AG04450 (cell line): ENCODE data around the gene PCDHGA9. TPM values are rescaled to one million over a fixed set of nuclear protein-coding genes. Genes with fewer than 3 reads are reported as not detected.

Experiments used
- CTCF ChIA-PET: fragments of 300-600, 350-600 bp; formaldehyde crosslinking; extraction: SDS; loops from one replicate; lab custom pipeline; 2022; ENCODE audit warnings: antibody characterized with exemption, inconsistent platforms; lab: Charles Lee
- POLR2A ChIA-PET: fragments of 350-600 bp; formaldehyde crosslinking; extraction: SDS; loops from one replicate; lab custom pipeline; 2021; ENCODE audit warnings: antibody characterized with exemption, inconsistent platforms; lab: Yijun Ruan, JAX
- DNase-seq: peaks from one replicate; pipeline ENCODE4 v3.0.0-alpha.2; 2011; ENCODE audit warnings: low read depth, low spot score
- H3K27ac ChIP-seq: one replicate; pipeline ENCODE4 v1.5.1; 2012; ENCODE audit warnings: low read depth, low read length, control low read depth
- H3K27me3 ChIP-seq: one replicate; pipeline ENCODE4 v1.6.0; 2012; ENCODE audit warnings: low read length; ENCODE audit not compliant: control insufficient read depth, insufficient read depth
- H3K4me3 ChIP-seq: 2 replicates; pipeline ENCODE4 v1.5.1; 2011; ENCODE audit warnings: mild to moderate bottlenecking, low read depth, low read length, control low read depth
- H3K9me3 ChIP-seq: 2 replicates; pipeline ENCODE4 v1.5.1; 2012; ENCODE audit warnings: low read length; ENCODE audit not compliant: control insufficient read depth, insufficient read depth
- CTCF ChIP-seq: IDR thresholded peaks from 2 replicates; pipeline ENCODE4 v1.5.1; 2011; ENCODE audit warnings: low read depth, low read length, control low read depth, inconsistent platforms
- polyA plus RNA-seq: library from polyadenylated mRNA; depleted of rRNA; stranded (reverse); fragments of >200 nt; gene quantifications from 2 replicates; pipeline ENCODE4 v1.2.3, GENCODE V29; 2011

Gene PCDHGA9
- polyA plus RNA-seq, 1 experiment = 6.4 TPM

DNA sequence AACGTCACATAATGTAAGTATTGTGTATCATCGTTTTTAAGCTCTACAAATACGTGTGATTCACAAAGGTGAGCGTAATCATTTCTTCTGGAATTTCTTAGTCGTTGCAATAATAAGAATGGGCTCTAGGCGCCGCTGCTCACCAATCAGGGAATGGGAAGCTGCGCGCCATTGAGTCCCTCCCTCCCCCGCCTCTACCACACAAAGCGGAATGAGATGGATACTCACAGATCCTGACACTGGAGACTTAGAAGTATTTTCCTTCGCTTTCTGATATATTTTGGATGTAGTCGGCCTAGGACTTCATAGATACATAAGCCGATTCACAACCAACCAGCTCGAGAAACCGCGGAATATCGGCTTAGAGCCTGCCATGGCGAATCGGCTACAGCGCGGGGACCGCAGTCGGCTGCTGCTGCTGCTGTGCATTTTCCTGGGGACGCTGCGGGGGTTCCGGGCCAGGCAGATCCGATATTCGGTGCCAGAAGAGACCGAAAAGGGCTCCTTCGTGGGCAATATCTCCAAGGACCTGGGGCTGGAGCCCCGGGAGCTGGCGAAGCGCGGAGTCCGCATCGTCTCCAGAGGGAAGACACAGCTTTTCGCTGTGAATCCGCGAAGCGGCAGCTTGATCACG, 18.4 kb downstream of the PCDHGA9 start, which contains the start of gene PCDHGA11:
PCDHGA11 (plus strand) TSS at position 197 of the 634 bp plus-strand sequence; CDS start at position 374, 177 bp downstream.
- Histone ChIP-seq H3K9me3 (peaks cover 60% of the 10 kb centered on the region), H3K4me3 (peak within 1 kb of the TSS; percentile 50), H3K27me3 (no peaks in the 10 kb centered on the region), H3K27ac (peak within 1 kb of the TSS; percentile 39)
- CTCF ChIA-PET = interaction anchor here (0.7 to 7.6 kb wide), 13 partner anchors 9 to 146 kb away, joined by 3 to 106 read pairs (median 5); partner anchors contain the start of genes PCDHGA10, PCDHGA12, PCDHGB3 and PCDHGC3
- POLR2A ChIA-PET = interaction anchor here (1.0 kb wide), 1 partner anchor 54 kb away, joined by 4 read pairs; no protein-coding TSS in a partner anchor
- DNase-seq = no peak
- peak; percentile 54 for TF ChIP-seq CTCF

GRCh38 chr5:141421489-141421855, 18.9 kb downstream of the PCDHGA9 start:
- H3K27ac ChIP-seq = no peak overlapping the region
- POLR2A ChIA-PET = interaction anchor here (1.0 kb wide), 1 partner anchor 54 kb away, joined by 4 read pairs; no protein-coding TSS in a partner anchor

DNA sequence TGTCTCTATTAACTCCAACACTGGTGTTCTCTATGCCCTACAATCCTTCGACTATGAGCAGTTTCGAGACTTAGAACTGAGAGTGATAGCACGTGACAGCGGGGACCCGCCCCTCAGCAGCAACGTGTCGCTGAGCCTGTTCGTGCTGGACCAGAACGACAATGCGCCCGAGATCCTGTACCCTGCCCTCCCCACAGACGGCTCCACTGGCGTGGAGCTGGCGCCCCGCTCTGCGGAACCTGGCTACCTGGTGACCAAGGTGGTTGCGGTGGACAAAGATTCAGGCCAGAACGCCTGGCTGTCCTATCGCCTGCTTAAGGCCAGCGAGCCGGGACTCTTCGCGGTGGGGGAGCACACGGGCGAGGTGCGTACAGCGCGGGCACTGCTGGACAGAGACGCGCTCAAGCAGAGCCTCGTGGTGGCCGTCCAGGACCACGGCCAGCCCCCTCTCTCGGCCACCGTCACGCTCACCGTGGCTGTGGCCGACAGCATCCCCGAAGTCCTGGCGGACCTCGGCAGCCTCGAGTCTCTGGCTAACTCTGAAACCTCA, 20.2 kb downstream of the PCDHGA9 start:
- H3K9me3 ChIP-seq = peaks cover 71% of the 10 kb centered on the region
- no peak for DNase-seq
- CTCF ChIA-PET = interaction anchor here (2.1 to 7.6 kb wide), 3 partner anchors 135 to 145 kb away, joined by 5 to 106 read pairs (median 16); no protein-coding TSS in a partner anchor
- H3K4me3 ChIP-seq = no peak overlapping the region
- H3K27ac ChIP-seq = no peak overlapping the region
- TF ChIP-seq CTCF = no peak
- POLR2A ChIA-PET = no interaction called here
- H3K27me3 ChIP-seq = no peaks in the 10 kb centered on the region

More at GRCh38 chr5:141421489-141421855, 18.9 kb downstream of the PCDHGA9 start:
- no peak for TF ChIP-seq CTCF
- peak overlapping the region; percentile 50 for H3K4me3 ChIP-seq
- no peak for DNase-seq
- CTCF ChIA-PET = interaction anchor here (0.7 to 7.6 kb wide), 12 partner anchors 9 to 146 kb away, joined by 3 to 106 read pairs (median 5); partner anchors contain the start of genes PCDHGA10, PCDHGA12, PCDHGB3 and PCDHGC3
- H3K27me3 ChIP-seq = no peaks in the 10 kb centered on the region
- peaks cover 65% of the 10 kb centered on the region for H3K9me3 ChIP-seq

DNA sequence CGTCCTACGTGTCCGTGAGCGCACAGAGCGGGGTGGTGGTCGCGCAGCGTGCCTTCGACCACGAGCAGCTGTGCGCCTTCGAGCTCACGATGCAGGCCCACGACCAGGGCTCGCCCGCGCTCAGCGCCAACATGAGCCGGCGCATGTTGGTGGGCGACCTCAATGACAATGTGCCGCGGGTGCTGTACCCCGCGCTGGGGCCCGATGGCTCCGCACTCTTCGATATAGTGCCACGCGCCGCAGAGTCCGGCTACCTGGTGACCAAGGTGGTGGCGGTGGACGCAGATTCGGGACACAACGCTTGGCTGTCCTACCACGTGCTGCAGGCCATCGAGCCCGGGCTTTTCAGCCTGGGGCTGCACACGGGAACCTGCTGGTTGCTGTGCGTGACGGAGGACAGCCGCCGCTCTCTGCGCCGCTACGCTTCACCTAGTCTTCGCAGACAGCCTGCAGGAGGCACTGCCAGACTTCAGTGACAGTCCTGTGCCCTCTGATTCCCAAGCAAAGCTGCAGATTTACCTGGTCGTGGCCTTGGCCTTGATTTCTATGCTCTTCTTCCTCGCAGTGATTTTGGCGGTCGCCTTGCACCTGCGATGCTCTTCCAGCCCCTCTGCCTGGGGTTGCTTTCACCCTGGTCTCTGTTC, 25.3 kb downstream of the PCDHGA9 start:
- Histone ChIP-seq H3K4me3 (no peak overlapping the region), H3K9me3 (peaks cover 65% of the 10 kb centered on the region), H3K27me3 (no peaks in the 10 kb centered on the region), H3K27ac (no peak overlapping the region)
- ChIA-PET POLR2A (no interaction called here), CTCF (interaction anchor here (1.4 to 7.2 kb wide), 2 partner anchors 131 to 136 kb away, joined by 7 to 94 read pairs; no protein-coding TSS in a partner anchor)
- DNase-seq = no peak
- TF ChIP-seq CTCF = no peak
